NB4 (cell line): ENCODE measurements around the gene ZDHHC16.
A peak's percentile ranks its signal among the peaks of the same experiment; 100 is the strongest.

Experiments
- DNase-seq: peaks from one replicate; pipeline ENCODE4 v3.0.0; 2010; ENCODE audit warnings: low read depth
- H3K4me3 ChIP-seq: one replicate; pipeline ENCODE4 v1.5.1; 2011; ENCODE audit warnings: mild to moderate bottlenecking, low read depth, low read length, moderate library complexity
- MYC ChIP-seq: IDR thresholded peaks from 2 replicates; pipeline ENCODE4 v1.6.1; 2011; ENCODE audit warnings: low read depth, low read length
- POLR2A ChIP-seq: IDR thresholded peaks from 2 replicates; pipeline ENCODE4 v1.6.1; 2011; ENCODE audit warnings: mild to moderate bottlenecking; ENCODE audit not compliant: insufficient read length; ENCODE audit errors: extremely low read depth
- TF ChIP-seq, protein P1 (sequence below): IDR thresholded peaks from one replicate; pipeline ENCODE4 v1.5.1; 2012; ENCODE audit warnings: low read depth, low read length
- TF ChIP-seq, protein P2 (sequence below): IDR thresholded peaks from 2 replicates; pipeline ENCODE4 v1.6.1; 2011; ENCODE audit warnings: low read depth, low read length

ZDHHC16 gene

DNA sequence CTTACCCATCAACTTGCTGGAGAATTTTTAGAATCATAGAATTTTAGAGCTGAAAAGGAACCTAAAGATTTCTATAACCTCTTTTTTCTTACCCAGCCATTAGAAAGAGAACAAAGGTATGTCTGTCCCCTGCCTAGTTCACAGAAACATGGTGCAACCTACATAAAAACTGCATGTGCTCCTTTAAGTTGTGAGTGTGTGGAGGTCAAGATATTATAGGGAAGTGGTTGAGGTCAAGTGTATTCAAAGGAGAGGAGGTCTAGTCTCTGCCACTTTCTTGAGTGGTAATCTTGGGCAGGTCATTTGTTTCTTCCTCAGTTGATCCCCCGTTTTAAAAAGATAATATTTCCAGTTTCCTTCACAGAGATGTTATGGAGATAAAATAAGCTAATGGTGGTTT, 59.2 kb downstream of the ZDHHC16 start:
- peak; percentile 42 for DNase-seq
- H3K4me3 ChIP-seq = no peak overlapping the region
- TF ChIP-seq, protein P1, sequence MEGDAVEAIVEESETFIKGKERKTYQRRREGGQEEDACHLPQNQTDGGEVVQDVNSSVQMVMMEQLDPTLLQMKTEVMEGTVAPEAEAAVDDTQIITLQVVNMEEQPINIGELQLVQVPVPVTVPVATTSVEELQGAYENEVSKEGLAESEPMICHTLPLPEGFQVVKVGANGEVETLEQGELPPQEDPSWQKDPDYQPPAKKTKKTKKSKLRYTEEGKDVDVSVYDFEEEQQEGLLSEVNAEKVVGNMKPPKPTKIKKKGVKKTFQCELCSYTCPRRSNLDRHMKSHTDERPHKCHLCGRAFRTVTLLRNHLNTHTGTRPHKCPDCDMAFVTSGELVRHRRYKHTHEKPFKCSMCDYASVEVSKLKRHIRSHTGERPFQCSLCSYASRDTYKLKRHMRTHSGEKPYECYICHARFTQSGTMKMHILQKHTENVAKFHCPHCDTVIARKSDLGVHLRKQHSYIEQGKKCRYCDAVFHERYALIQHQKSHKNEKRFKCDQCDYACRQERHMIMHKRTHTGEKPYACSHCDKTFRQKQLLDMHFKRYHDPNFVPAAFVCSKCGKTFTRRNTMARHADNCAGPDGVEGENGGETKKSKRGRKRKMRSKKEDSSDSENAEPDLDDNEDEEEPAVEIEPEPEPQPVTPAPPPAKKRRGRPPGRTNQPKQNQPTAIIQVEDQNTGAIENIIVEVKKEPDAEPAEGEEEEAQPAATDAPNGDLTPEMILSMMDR = no peak
- TF ChIP-seq MYC = peak; percentile 53; the same call in 1 of the 2 replicates
- no peak for TF ChIP-seq POLR2A
- TF ChIP-seq, protein P2, sequence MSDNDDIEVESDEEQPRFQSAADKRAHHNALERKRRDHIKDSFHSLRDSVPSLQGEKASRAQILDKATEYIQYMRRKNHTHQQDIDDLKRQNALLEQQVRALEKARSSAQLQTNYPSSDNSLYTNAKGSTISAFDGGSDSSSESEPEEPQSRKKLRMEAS = peak; percentile 69

DNA sequence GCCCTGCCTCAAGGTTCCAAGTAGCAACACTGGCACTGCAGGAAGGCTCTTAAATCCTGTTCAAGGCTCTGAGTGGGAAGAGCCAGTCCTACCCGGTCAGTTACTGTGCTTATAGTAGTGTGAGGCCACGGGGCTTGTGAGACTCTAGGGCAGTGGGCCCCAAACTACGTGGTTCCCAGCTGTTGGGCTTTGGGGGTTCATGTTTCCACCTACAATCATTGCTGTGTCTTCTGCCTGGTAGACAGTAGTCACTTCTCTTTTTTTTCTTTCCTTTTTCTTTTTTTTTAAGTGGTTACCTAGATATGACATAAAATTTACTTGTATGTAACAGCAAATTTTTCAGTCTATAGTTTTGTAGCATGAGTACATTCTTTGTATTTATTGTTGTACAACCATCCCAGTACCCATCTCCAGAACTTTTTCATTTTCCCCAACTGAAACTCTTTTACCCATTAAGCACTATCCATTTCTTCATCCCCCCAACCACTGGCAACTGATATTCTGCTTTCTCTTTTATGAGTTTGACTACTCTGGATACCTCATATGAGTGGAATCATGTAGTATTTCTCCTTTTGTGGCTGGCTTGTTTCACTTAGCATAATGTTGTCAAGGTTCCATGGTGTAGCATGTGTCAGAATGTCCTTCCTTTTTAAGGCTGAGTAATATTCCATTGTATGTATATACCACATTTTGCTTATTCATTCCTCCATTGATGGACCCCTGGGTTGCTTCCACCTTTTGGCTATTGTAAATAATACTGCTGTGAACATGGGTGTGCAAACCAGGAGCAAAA, 60.4 kb downstream of the ZDHHC16 start:
- TF ChIP-seq, protein P2 = no peak
- no peak for TF ChIP-seq POLR2A
- TF ChIP-seq MYC = no peak
- TF ChIP-seq, protein P1 = no peak
- no peak for DNase-seq
- H3K4me3 ChIP-seq = no peak overlapping the region
